HepG2 (cell line): ENCODE data around the gene LGALS4.
"Not testable (repeated sequence)": the region's sequence is repeated elsewhere in the genome, so short reads cannot be mapped to it uniquely, and the experiment has no call there.

ENCODE experiments used
- CCAR2 ChIP-seq: fragments of 200-400 bp; formaldehyde crosslinking; optimal IDR thresholded peaks from 2 replicates; pipeline ENCODE3; 2018; ENCODE audit warnings: low read depth, mild to moderate bottlenecking, low read length, moderate library complexity
- CREM ChIP-seq, 2 experiments: sonication (generic) in 1 of 2; formaldehyde crosslinking in 1 of 2; IDR thresholded peaks; 2 replicates each; pipeline versions ENCODE4 v1.4.0 to v1.6.1; 2016 to 2020; ENCODE audit warnings: antibody characterized with exemption in 1 of 2, mild to moderate bottlenecking in 1 of 2, missing genetic modification reagents in 1 of 2
- CTCF ChIP-seq: sonication (generic); formaldehyde crosslinking; IDR thresholded peaks from 2 replicates; pipeline ENCODE4 v1.5.0; 2020; ENCODE audit warnings: mild to moderate bottlenecking, missing genetic modification reagents, moderate library complexity
- DRAP1 ChIP-seq: IDR thresholded peaks from 2 replicates; pipeline ENCODE4 v1.6.1; 2016; ENCODE audit warnings: missing genetic modification reagents, missing compliant biosample characterization
- HNF4A ChIP-seq: sonication (generic); formaldehyde crosslinking; IDR thresholded peaks from 2 replicates; pipeline ENCODE4 v1.4.0; 2020; ENCODE audit warnings: missing genetic modification reagents
- MEF2D ChIP-seq: sonication (generic); formaldehyde crosslinking; IDR thresholded peaks from 2 replicates; pipeline ENCODE4 v1.5.1; 2020; ENCODE audit warnings: mild to moderate bottlenecking, missing genetic modification reagents
- TCF7 ChIP-seq: sonication (generic); IDR thresholded peaks from 2 replicates; pipeline ENCODE4 v1.6.1; 2016; ENCODE audit warnings: antibody characterized with exemption, low read depth
- ZBTB10 ChIP-seq: sonication (generic); formaldehyde crosslinking; IDR thresholded peaks from 2 replicates; pipeline ENCODE4 v1.4.0; 2020; ENCODE audit warnings: missing genetic modification reagents, borderline replicate concordance
- ZKSCAN1 ChIP-seq: fragments of 150-350 bp; IDR thresholded peaks from 2 replicates; pipeline ENCODE4 v1.6.1; 2014; ENCODE audit warnings: low read length
- ZNF18 ChIP-seq: sonication (generic); formaldehyde crosslinking; IDR thresholded peaks from 2 replicates; pipeline ENCODE4 v1.8.0; 2022; ENCODE audit warnings: mild to moderate bottlenecking, missing genetic modification reagents; ENCODE audit not compliant: insufficient replicate concordance
- ZNF776 ChIP-seq: sonication (generic); formaldehyde crosslinking; IDR thresholded peaks from 2 replicates; pipeline ENCODE4 v1.4.0; 2020; ENCODE audit warnings: mild to moderate bottlenecking, missing genetic modification reagents

GRCh38 chr19:38791451-38792064 is 21.2 kb downstream of the LGALS4 start:
- TF ChIP-seq ZBTB10 (CRISPR knock-in tag); CREM (IDR thresholded peaks at IDR 0.05); CREM (CRISPR knock-in tag; IDR thresholded peaks at IDR 0.05); ZNF18; TCF7; DRAP1; CTCF (CRISPR knock-in tag); CCAR2; HNF4A (CRISPR knock-in tag); ZNF776 (CRISPR knock-in tag); MEF2D (CRISPR knock-in tag); ZKSCAN1: not testable (repeated sequence)
